Stimulated activated CD8-positive, alpha-beta memory T cell treated with anti-CD3 and anti-CD28 coated beads, Interleukin-15, amount 100 ng/mL, for 4 hours (primary cell): ENCODE measurements around the gene BTF3.
"Not testable (repeated sequence)": the region's sequence is repeated elsewhere in the genome, so short reads cannot be mapped to it uniquely, and the experiment has no call there.

Experiments used
- DNase-seq, 2 donors: peaks; one replicate each; pipeline ENCODE4 v3.0.0-alpha.2; 2020; ENCODE audit warnings: low read depth in 2 of 2

The BTF3 gene

GRCh38 chr5:73486119-73486899, 11.9 kb upstream of the BTF3 start:
- DNase-seq, result no peak

- not testable (repeated sequence) for DNase-seq
Measured at GRCh38 chr5:73487257-73487656, 11.0 kb upstream of the BTF3 start.

- no peak for DNase-seq
Measured at GRCh38 chr5:73487815-73488214, 10.4 kb upstream of the BTF3 start.

- no peak for DNase-seq
Measured at GRCh38 chr5:73488806-73489205, 9.4 kb upstream of the BTF3 start.

- no peak for DNase-seq
Measured at GRCh38 chr5:73490088-73490487, 8.2 kb upstream of the BTF3 start.

GRCh38 chr5:73491155-73491554, 7.1 kb upstream of the BTF3 start:
- no peak for DNase-seq

GRCh38 chr5:73493421-73493820, 4.8 kb upstream of the BTF3 start:
- no peak for DNase-seq

GRCh38 chr5:73494721-73495120, 3.5 kb upstream of the BTF3 start:
- DNase-seq, result no peak

GRCh38 chr5:73495772-73496335, 2.4 kb upstream of the BTF3 start:
- no peak for DNase-seq

GRCh38 chr5:73496984-73497457, 1.2 kb upstream of the BTF3 start:
- no peak for DNase-seq

- no peak for DNase-seq
Measured at GRCh38 chr5:73497497-73498056, 665 bp upstream of the BTF3 start.

GRCh38 chr5:73499187-73499586, 945 bp downstream of the BTF3 start:
- no peak for DNase-seq

- no peak for DNase-seq
Measured at GRCh38 chr5:73499756-73500155, 1.5 kb downstream of the BTF3 start.

GRCh38 chr5:73501406-73501805, 3.2 kb downstream of the BTF3 start:
- DNase-seq, result no peak

- DNase-seq, result no peak
Measured at GRCh38 chr5:73506459-73506955, 8.3 kb downstream of the BTF3 start.

- DNase-seq, result no peak
Measured at GRCh38 chr5:73507062-73507461, 8.8 kb downstream of the BTF3 start.

GRCh38 chr5:73508521-73508920, 10.3 kb downstream of the BTF3 start:
- DNase-seq, result not testable (repeated sequence)

- DNase-seq, result no peak
Measured at GRCh38 chr5:73513996-73514395, 15.8 kb downstream of the BTF3 start.

GRCh38 chr5:73514418-73514817, 16.2 kb downstream of the BTF3 start:
- DNase-seq, result no peak

GRCh38 chr5:73515232-73515631, 17.0 kb downstream of the BTF3 start:
- no peak for DNase-seq

- peak; percentile 13 to 38 for DNase-seq
Measured at GRCh38 chr5:73519531-73520283, 21.5 kb downstream of the BTF3 start.

GRCh38 chr5:73522989-73523388, 24.7 kb downstream of the BTF3 start:
- DNase-seq, result no peak
